NCI-H1048 (cell line): ENCODE results near the gene PCDHB11.
"Not testable (repeated sequence)": the region's sequence is repeated elsewhere in the genome, so short reads cannot be mapped to it uniquely, and the experiment has no call there.

Experiments used
- DNase-seq: peaks from one replicate; lab custom pipeline; 2025; lab: John Stamatoyannopoulos, UW

Gene PCDHB11

DNA sequence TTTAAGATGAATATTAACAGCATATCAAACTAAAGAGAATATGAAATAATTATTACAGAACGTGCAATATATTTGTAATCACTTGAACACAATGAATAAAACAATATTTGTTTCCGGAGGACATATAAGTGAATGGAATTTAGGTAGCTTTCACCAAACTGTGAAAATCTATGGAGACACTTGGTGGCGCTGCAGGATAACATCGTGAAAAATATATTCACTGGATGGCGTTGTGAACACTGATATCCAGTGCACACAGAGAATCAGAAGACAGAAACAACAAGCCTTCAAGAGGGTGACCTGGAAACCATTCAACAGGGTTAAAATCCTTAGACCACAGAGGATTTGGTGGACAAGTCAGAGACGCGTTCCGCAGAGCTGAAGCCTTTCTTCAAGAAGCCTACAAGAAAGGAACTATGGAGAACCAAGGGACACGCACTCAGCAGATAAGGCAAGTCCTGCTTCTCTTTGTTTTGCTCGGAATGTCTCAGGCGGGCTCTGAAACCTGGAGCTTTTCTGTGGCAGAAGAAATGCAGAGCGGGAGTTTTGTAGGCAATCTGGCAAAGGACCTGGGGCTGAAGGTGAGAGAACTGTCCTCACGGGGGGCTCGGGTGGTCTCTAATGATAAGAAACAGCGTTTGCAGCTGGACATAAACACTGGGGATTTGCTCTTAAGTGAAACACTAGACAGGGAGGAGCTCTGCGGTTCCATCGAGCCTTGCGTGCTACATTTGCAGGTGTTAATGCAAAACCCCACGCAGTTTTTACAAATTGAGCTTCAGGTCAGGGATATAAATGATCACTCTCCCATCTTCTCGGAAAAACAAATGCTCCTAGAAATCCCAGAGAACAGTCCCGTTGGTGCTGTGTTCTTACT lies at the start of gene PCDHB11:
TSS of gene PCDHB11 (plus strand) at position 269 of the 877 bp plus-strand sequence. CDS start at position 417, 148 bp downstream.
- no peak for DNase-seq

DNA sequence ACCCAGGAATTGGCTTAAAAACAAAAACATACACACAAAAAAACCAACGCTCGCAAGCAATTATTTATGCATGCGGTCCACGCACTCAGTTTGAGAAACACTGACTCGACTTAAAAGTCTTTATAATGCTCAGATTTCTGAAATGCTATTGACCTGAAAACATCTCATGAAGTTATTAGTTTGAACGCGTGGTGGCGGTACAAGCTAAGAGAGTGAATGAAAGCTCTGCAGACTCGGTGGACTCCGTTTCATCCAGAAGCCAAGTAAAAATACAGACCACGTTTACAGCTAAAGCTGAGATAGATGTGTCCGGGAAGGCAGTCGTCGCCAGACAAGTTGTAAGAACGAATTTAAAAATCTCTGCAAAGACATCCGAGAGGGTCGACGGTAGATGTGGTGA lies 49.6 kb upstream of the PCDHB11 start, which contains the start of gene PCDHB6:
TSS of gene PCDHB6 (plus strand) at position 246 of the 400 bp plus-strand sequence. CDS start 201 bp downstream, outside the sequence.
- no peak for DNase-seq

GRCh38 chr5:141150224-141150992 lies 49.0 kb upstream of the PCDHB11 start:
- DNase-seq: no peak

GRCh38 chr5:141150993-141151325 lies 48.5 kb upstream of the PCDHB11 start:
- DNase-seq: no peak

DNA sequence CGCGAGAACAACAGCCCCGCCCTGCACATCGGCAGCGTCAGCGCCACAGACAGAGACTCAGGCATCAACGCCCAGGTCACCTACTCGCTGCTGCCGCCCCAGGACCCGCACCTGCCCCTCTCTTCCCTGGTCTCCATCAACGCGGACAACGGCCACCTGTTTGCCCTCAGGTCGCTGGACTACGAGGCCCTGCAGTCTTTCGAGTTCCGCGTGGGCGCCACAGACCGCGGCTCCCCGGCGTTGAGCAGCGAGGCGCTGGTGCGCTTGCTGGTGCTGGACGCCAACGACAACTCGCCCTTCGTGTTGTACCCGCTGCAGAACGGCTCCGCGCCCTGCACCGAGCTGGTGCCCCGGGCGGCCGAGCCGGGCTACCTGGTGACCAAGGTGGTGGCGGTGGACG lies 47.8 kb upstream of the PCDHB11 start:
- DNase-seq: not testable (repeated sequence)

DNA sequence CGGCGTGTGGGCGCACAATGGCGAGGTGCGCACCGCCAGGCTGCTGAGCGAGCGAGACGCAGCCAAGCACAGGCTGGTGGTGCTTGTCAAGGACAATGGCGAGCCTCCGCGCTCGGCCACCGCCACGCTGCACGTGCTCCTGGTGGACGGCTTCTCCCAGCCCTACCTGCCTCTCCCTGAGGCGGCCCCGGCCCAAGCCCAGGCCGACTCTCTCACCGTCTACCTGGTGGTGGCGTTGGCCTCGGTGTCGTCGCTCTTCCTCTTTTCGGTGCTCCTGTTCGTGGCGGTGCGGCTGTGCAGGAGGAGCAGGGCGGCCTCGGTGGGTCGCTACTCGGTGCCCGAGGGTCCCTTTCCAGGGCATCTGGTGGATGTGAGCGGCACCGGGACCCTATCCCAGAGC lies 47.3 kb upstream of the PCDHB11 start:
- not testable (repeated sequence) for DNase-seq

DNA sequence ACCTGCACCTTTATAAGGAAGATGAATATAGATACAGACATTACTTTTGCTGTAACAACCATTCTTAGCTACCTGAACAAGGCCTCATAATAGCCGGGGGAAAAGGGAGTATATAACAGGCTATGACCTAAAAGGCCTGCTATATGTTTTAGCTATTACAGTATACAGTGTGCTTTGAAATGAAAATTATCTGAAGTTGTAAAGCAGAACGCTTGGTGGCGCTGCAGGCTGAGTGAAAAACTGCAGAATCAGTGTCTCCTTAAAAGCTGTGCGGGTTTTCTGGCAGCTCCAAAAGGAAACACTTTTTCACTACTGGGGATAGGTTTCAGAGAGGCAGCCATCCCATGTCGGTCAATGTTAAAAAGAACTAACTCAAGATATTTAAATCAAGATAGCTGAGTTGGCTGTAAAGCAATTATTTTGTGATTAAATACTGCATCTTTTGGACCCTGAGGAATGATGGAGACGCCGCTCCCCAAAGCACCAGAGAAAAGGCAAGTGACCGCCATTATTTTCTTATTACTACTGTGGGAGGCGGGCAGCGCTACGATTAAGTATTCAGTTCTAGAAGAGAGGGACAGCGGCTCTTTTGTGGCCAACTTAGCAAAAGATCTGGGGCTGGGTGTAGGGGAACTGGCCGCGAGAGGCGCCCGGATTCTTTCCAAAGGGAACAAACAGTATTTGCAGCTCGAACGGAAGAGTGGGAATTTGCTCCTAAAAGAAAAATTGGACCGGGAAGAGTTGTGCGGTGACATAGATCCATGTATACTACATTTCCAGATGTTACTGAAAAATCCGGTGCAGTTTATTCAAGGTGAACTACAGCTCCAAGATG lies 43.7 kb upstream of the PCDHB11 start:
- no peak for DNase-seq

DNA sequence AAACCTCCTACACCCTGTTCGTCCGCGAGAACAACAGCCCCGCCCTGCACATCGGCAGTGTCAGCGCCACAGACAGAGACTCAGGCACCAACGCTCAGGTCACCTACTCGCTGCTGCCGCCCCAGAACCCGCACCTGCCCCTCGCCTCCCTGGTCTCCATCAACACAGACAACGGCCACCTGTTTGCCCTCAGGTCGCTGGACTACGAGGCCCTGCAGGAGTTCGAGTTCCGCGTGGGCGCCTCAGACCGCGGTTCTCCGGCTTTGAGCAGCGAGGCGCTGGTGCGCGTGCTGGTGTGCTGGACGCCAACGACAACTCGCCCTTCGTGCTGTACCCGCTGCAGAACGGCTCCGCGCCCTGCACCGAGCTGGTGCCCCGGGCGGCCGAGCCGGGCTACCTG lies 42.1 kb upstream of the PCDHB11 start:
- not testable (repeated sequence) for DNase-seq

DNA sequence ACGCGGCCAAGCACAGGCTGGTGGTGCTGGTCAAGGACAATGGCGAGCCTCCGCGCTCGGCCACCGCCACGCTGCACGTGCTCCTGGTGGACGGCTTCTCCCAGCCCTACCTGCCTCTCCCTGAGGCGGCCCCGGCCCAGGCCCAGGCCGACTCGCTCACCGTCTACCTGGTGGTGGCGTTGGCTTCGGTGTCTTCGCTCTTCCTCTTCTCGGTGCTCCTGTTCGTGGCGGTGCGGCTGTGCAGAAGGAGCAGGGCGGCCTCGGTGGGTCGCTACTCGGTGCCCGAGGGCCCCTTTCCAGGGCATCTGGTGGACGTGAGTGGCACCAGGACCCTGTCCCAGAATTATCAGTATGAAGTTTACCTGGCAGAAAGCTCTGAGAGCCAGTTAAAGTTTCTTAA lies 41.5 kb upstream of the PCDHB11 start:
- not testable (repeated sequence) for DNase-seq

DNA sequence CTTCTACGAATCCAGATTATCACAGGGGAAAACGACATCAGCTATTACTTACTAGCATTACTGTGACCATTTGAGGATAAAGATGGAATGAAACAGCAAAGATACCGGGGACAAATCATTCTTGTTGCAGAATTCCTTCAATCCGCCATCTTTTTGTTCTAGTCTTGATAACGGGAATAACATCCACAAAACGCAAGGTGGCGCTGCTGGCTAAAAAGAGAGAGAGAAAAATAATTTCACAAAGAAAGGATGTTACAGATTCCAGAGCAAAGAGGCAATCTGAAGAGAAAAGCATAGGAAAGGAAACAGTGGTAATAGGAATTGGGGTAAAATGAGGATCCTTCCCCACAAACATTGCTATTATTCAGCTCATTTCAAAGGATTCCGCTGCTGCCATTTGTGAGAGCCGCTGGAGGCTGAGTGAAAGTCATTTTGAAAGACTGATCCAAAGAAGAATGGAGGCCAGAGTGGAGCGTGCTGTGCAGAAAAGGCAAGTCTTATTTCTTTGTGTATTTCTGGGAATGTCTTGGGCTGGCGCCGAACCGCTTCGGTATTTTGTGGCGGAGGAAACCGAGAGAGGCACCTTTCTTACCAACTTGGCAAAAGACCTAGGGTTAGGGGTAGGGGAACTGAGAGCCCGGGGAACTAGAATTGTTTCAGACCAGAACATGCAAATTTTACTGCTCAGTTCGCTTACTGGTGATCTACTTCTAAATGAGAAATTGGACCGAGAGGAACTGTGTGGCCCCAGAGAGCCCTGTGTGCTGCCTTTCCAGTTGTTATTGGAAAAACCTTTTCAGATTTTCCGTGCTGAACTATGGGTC lies 26.8 kb upstream of the PCDHB11 start, which contains the start of gene PCDHB7:
TSS of gene PCDHB7 (plus strand) at position 264 of the 824 bp plus-strand sequence. CDS start at position 456, 192 bp downstream.
- no peak for DNase-seq

DNA sequence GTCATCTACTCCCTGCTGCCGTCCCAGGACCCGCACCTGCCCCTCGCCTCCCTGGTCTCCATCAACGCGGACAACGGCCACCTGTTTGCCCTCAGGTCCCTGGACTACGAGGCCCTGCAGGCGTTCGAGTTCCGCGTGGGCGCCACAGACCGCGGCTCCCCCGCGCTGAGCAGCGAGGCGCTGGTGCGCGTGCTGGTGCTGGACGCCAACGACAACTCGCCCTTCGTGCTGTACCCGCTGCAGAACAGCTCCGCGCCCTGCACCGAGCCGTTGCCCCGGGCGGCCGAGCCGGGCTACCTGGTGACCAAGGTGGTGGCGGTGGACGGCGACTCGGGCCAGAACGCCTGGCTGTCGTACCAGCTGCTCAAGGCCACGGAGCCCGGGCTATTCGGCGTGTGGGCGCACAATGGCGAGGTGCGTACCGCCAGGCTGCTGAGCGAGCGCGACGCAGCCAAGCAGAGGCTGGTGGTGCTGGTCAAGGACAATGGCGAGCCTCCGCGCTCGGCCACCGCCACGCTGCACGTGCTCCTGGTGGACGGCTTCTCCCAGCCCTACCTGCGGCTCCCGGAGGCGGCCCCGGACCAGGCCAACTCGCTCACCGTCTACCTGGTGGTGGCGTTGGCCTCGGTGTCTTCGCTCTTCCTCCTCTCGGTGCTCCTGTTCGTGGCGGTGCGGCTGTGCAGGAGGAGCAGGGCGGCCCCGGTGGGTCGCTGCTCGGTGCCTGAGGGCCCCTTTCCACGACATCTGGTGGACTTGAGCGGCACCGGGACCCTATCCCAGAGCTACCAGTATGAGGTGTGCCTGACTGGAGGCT lies 24.9 kb upstream of the PCDHB11 start:
- DNase-seq: not testable (repeated sequence)

DNA sequence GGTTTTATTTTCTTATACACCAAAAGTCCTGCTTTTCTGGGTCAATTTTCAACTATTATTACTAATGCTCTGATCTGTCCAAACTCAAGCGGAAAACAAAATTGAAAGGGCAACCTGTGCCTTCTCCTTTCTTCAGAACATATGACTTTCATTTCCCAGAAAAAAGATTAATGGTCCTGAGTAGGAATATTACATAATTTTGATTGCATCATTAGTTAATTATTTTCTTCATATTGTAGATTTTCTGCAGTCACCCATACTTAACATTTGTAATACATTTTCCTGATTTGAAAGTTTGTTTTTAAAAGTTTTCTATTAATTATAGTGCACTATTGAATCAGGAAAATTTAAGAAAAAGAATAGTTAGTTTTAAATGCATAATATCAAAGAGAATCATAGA lies 23.5 kb upstream of the PCDHB11 start:
- DNase-seq: no peak

GRCh38 chr5:141177577-141178191 lies 21.7 kb upstream of the PCDHB11 start, which contains the start of gene PCDHB8:
Gene PCDHB8, plus strand, starts transcription at chr5:141177790. Its CDS starts 245 bp downstream, at chr5:141178035.
- DNase-seq: not testable (repeated sequence)

- not testable (repeated sequence) for DNase-seq
Measured at GRCh38 chr5:141179371-141179770, 20.1 kb upstream of the PCDHB11 start.

DNA sequence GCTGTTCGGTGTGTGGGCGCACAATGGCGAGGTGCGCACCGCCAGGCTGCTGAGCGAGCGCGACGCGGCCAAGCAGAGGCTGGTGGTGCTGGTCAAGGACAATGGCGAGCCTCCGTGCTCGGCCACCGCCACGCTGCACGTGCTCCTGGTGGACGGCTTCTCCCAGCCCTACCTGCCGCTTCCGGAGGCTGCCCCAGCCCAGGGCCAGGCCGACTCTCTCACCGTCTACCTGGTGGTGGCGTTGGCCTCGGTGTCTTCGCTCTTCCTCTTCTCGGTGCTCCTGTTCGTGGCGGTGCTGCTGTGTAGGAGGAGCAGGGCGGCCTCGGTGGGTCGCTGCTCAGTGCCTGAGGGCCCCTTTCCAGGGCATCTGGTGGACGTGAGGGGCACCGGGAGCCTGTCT lies 19.6 kb upstream of the PCDHB11 start:
- DNase-seq: not testable (repeated sequence)

GRCh38 chr5:141180313-141180712 lies 19.1 kb upstream of the PCDHB11 start:
- DNase-seq: no peak

DNA sequence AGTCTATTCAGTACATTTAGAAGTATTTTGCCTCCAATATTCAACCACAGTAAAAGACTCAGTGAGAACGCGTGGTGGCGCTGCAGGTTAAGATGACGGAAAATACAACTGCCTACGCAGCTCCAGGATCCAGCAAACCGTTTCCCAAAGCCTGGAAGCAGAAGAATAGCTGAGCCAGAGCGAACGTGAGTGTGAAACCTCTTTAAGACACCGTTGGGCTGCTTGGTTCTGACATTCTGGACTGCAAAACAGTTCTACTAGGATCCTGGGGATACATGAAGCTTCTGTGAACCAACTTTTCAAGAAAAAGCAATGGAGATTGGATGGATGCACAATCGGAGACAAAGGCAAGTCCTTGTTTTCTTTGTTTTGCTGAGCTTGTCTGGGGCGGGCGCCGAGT lies 17.2 kb upstream of the PCDHB11 start, which contains the start of gene PCDHB16:
TSS of gene PCDHB16 (plus strand) at position 140 of the 400 bp plus-strand sequence. CDS start at position 313, 173 bp downstream.
- no peak for DNase-seq

DNA sequence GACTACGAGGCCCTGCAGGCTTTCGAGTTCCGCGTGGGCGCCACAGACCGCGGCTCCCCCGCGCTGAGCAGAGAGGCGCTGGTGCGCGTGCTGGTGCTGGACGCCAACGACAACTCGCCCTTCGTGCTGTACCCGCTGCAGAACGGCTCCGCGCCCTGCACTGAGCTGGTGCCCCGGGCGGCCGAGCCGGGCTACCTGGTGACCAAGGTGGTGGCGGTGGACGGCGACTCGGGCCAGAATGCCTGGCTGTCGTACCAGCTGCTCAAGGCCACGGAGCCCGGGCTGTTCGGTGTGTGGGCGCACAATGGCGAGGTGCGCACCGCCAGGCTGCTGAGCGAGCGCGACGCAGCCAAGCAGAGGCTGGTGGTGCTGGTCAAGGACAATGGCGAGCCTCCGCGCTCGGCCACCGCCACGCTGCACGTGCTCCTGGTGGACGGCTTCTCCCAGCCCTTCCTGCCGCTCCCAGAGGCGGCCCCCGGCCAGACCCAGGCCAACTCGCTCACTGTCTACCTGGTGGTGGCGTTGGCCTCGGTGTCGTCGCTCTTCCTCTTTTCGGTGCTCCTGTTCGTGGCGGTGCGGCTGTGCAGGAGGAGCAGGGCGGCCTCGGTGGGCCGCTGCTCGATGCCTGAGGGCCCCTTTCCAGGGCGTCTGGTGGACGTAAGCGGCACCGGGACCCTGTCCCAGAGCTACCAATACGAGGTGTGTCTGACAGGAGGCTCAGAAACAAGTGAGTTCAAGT lies 15.1 kb upstream of the PCDHB11 start:
- not testable (repeated sequence) for DNase-seq
